ENCODE data around the gene EMD.

GRCh38 chrX:154371017-154371788 lies 7.9 kb upstream of the EMD start:
- TF ChIP-seq CTCF (IDR thresholded peaks at IDR 0.05 in 8 of 11, conservative IDR thresholded peaks at IDR 0.05 in 3 of 11) (peak in 1 of 11 experiments; percentile 10), POLR2A (IDR thresholded peaks at IDR 0.05) (peak; percentile 95 to 98 (median 97))
